Neural crest cell (in vitro differentiated cells): ENCODE data around the gene HOXA10. TPM values are rescaled to one million over a fixed set of nuclear protein-coding genes. Genes with fewer than 3 reads are reported as not detected.

Source experiments
- DNase-seq: peaks from one replicate; pipeline ENCODE4 v3.0.0; 2021; ENCODE audit warnings: low read depth, mixed read lengths, low spot score
- H3K27ac Mint-ChIP-seq: one replicate; pipeline ENCODE4 v1.8.0; 2021; ENCODE audit warnings: mild to moderate bottlenecking, mixed read lengths; ENCODE audit not compliant: unreplicated experiment
- H3K27me3 Mint-ChIP-seq: 2 replicates; pipeline ENCODE4 v1.8.0; 2021; ENCODE audit warnings: low read depth, mild to moderate bottlenecking, mixed read lengths
- H3K36me3 Mint-ChIP-seq: 2 replicates; pipeline ENCODE4 v1.8.0; 2021; ENCODE audit warnings: low read depth, mild to moderate bottlenecking, mixed read lengths
- H3K4me1 Mint-ChIP-seq: 2 replicates; pipeline ENCODE4 v1.8.0; 2021; ENCODE audit warnings: mixed read lengths
- H3K4me3 Mint-ChIP-seq: one replicate; pipeline ENCODE4 v1.8.0; 2021; ENCODE audit warnings: mild to moderate bottlenecking, mixed read lengths
- H3K9me3 Mint-ChIP-seq: 2 replicates; pipeline ENCODE4 v1.8.0; 2021; ENCODE audit warnings: mixed read lengths
- CTCF ChIP-seq: fragments of 200-600 bp; sonication (generic); conservative IDR thresholded peaks from 2 replicates; pipeline ENCODE4 v1.5.0; 2021; ENCODE audit warnings: antibody characterized with exemption, mild to moderate bottlenecking
- microRNA-seq: library from miRNA; unstranded; fragments of <30 nt; microRNA quantifications from one replicate; pipeline ENCODE4, GENCODE V29; 2020
- total RNA-seq: library from RNA; stranded (reverse); gene quantifications from 2 replicates; pipeline ENCODE4 v1.2.1, GENCODE V29; 2021

Gene HOXA10
- total RNA-seq, 1 donor from 2014 or later = 0.35 TPM

- DNase-seq = no peak
- H3K27me3 Mint-ChIP-seq = peaks cover 100% of the 10 kb centered on the region
- H3K4me3 Mint-ChIP-seq = peak overlapping the region; percentile 83
- peak overlapping the region; percentile 43 for H3K27ac Mint-ChIP-seq
- no peak for TF ChIP-seq CTCF
- H3K4me1 Mint-ChIP-seq = peaks cover 21% of the 10 kb centered on the region
- no peaks in the 10 kb centered on the region for H3K36me3 Mint-ChIP-seq
- no peaks in the 10 kb centered on the region for H3K9me3 Mint-ChIP-seq
Observed at GRCh38 chr7:27121684-27122076, 52.4 kb downstream of the HOXA10 start.

Small RNA genes within 50 kb of the gene (microRNA-seq; reads per million reads assigned to microRNA genes)
- gene MIR196B = 2,297 reads per million, percentile 87 among the genes with 10 or more reads in this experiment

Other genes with a start within 250 kb of the HOXA10 start
- 3.5 and 3.6 TPM in 2 replicates for gene HOXA1, start 78.3 kb downstream of the HOXA10 start, total RNA-seq
- 41.2 and 41.6 TPM in 2 replicates for gene HOXA2, start 71.6 kb downstream of the HOXA10 start, total RNA-seq
- 0.68 and 0.96 TPM in 2 replicates for gene HOXA4, start 43.6 kb downstream of the HOXA10 start, total RNA-seq
- 3.2 and 4.3 TPM in 2 replicates for gene HOXA5, start 30.6 kb downstream of the HOXA10 start, total RNA-seq
- gene HOXA6, start 26.5 kb downstream of the HOXA10 start, total RNA-seq = 1.6 and 2.0 TPM in 2 replicates
- 10.6 and 11.3 TPM in 2 replicates for gene HOXA3, start 21.7 kb downstream of the HOXA10 start, total RNA-seq
- 7.1 and 8.8 TPM in 2 replicates for gene HOXA7, start 17.6 kb downstream of the HOXA10 start, total RNA-seq
- 9.0 and 10.0 TPM in 2 replicates for gene HOXA9, start 8.8 kb downstream of the HOXA10 start, total RNA-seq
- not detected in 2 replicates for gene HOXA11, start 10.9 kb upstream of the HOXA10 start, total RNA-seq
- not detected in 2 replicates for gene HOXA13, start 25.8 kb upstream of the HOXA10 start, total RNA-seq
- 0.79 and 0.80 TPM in 2 replicates for gene EVX1, start 68.5 kb upstream of the HOXA10 start, total RNA-seq